GM19240 (cell line): Measurements from ENCODE around the gene PRXL2B.
"Not testable (repeated sequence)": the region's sequence is repeated elsewhere in the genome, so short reads cannot be mapped to it uniquely, and the experiment has no call there.

Experiments used
- DNase-seq: peaks from one replicate; pipeline ENCODE4 v3.0.0; 2011; ENCODE audit warnings: low spot score; ENCODE audit not compliant: insufficient read length

Gene PRXL2B

GRCh38 chr1:2586154-2587070 lies at the start of gene PRXL2B:
PRXL2B (plus strand) TSS chr1:2586777; CDS start chr1:2586886, 109 bp downstream.
- peak; percentile 93 for DNase-seq

DNA sequence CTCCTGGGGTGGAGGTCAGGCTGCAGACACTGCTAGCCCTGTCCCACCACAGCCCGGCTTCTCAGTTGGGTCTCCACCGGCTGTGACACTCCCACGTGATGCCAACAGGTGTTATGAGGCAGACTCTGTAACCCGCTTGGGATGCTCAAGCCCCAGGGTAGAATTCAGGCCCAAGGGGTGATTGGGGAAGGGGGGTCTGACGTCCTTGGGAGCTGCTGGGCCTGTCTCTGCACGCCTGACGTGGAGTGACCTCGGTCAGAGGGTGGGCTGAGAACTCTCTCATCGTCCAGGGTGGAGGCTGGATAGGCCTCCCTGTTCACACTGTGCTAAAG lies 48.8 kb upstream of the PRXL2B start:
- DNase-seq = no peak

DNA sequence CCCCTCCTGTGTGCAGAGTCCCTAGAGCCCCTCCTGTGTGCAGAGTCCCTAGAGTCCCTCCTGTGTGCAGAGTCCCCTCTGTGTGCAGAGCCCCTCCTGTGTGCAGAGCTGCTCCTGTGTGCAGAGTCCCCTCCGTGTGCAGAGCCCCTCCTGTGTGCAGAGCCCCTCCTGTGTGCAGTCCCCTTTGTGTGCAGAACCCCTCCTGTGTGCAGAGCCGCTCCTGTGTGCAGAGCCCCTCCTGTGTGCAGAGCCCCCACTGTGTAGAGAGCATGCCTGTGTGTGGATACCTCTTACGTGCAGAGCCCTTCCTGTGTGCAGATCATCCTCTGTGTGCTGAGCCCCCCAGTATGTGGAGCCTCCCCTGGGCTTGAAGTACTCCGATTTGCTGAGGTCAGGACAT lies 48.2 kb upstream of the PRXL2B start:
- no peak for DNase-seq

- DNase-seq = no peak
These were observed 47.7 kb upstream of the PRXL2B start for GRCh38 chr1:2538872-2539271.

- no peak for DNase-seq
These were observed 47.2 kb upstream of the PRXL2B start for GRCh38 chr1:2539312-2539907.

GRCh38 chr1:2540816-2541492 lies 45.6 kb upstream of the PRXL2B start:
- no peak for DNase-seq

DNA sequence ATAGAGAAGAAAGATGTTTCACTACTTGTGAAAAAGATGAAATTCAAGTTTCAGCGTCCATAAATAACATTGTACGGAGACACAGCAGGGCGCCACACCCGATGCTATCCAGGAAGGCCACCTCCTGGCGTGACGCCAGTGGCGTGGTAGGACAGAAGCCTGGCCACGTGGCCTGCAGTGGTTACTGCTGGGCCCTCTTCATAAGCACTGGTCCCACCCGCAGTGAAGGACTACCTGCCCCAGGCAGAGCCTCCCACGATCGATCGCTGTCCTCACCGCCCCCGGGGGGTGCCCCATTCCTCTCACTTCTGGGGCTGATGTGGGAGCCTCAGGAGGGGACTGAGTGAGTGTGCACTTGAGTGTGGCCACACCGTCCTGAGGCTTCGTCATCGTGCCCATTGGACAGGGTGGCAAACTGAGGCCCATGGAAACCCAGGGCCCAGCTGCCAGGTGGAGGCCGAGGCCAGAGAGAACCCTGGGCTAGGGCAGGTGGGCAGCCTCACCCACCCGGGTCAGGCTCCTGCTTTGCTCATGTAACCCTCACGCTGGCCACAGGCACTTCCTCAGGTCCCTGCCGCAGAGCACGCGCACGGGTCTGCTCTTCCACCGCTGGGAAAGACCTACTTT lies 44.8 kb upstream of the PRXL2B start:
- no peak for DNase-seq

GRCh38 chr1:2542246-2542915 lies 44.2 kb upstream of the PRXL2B start:
- DNase-seq = no peak

GRCh38 chr1:2543543-2544092 lies 43.0 kb upstream of the PRXL2B start:
- DNase-seq = no peak

DNA sequence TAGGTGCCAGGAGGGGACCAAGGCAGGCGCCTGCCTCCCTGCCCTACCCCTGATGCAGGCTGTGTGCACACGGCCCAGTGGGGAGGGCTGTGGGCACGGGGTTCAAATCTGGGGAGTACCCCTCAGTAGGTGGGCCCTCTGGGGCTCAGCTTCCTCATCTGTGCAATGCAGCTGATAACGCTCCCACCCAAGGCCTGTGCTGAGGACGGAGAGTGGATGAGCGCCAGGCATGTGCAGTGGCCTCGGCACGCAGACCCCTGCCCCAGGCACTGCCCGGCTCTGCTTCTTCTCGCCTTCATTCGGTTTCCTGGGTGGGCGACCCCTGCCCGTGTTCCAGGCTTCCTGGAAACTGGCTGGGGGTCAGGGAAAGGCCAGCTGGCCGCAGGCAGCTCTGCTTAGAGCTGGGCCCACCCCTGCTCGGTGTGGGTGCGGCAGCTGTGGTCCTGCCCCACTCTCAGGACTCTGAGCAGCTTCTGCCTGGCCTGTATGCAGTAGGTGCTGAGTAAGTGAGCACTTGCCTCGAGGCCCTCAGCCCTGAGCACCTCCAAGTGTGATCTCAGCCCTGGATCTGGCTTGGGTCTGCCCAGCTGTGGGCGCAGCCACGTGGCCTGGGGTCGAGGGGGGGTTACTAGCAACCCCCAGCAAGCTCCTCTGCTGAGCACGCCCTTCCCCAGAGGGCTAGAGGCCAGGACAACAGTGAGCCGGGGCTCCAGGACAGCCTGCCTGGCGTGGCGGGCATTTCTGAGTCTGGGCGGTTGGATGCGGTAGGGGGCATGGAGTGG lies 42.3 kb upstream of the PRXL2B start:
- DNase-seq = no peak

- no peak for DNase-seq
These were observed 41.5 kb upstream of the PRXL2B start for GRCh38 chr1:2544875-2545640.

GRCh38 chr1:2545754-2546514 lies 40.6 kb upstream of the PRXL2B start:
- DNase-seq = peak; percentile 96

DNA sequence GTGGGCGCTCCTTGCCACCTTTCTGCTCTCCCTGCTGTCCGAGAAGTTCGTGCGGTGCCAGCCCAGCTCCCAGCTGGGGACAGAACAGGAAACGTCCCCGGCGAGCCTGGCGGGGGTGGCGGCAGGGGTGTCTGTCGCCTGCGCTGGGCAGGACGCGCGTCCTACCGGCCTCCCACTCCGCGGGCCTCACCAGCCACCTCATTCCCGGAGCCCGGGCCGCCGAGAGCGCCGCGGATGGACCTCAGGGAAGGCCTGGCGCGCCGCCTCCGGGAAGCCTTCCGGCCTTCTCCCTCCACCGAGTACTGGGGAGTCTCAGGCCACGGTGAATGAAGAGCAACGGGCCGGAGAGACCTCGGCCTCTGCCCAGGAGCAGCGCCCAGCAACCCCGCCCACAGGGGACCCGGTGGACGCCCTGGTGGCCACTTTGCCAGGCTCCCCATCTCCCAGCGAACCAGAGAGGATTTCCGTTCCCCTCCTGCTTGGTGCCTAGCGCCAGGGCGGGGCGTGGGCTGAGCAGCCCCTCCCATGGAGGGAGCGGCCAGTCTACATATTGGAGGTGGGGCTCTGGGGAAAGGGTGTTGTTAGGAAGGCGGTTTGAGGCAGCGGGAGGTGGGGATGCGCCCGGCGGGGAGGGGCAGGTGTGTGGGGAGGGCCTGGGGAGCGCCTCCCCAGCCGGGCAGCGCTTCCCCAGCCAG lies 39.9 kb upstream of the PRXL2B start:
- peak; percentile 84 for DNase-seq

GRCh38 chr1:2547210-2548067 lies 39.1 kb upstream of the PRXL2B start:
- no peak for DNase-seq

DNA sequence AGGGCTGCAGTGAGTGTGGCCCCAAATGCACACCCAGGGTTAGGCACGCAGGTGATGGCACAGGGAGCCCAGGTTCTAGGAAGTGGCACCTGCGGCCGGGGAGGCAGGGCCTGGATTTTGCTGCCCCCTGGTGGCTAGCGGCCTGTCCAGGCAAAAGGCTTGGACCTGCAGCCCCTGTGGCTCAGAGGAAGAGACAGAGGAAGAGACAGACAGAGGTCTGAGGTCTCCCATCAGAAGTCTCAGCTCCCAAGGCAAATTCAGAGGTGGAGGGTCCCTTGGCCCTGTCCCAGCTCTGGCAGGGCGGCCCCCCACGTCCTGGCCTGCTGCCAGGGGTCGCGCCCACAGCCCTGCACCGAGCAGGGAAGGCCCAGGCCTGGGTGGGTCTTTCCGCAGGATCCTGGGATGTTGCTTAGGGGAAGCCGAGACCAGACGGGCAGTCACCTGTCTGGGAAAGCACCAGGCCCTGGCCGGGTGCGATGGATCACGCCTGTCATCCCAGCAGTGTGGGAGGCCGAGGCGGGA lies 38.4 kb upstream of the PRXL2B start:
- DNase-seq = peak; percentile 75

- DNase-seq = not testable (repeated sequence)
These were observed 37.1 kb upstream of the PRXL2B start for GRCh38 chr1:2549367-2550029.
